Testis (tissue), 2 donors: ENCODE measurements around the gene ORC5.

Source experiments
- POLR2A ChIP-seq: fragments of 450-650 bp; IDR thresholded peaks from one replicate; pipeline ENCODE4 v1.6.1; 2017; ENCODE audit warnings: antibody characterized with exemption, mild to moderate bottlenecking, moderate library complexity
- TF ChIP-seq, protein P1 (sequence below), 3 experiments: fragments of 450-650 bp in 2 of 3; fragments of 200-600 bp in 1 of 3; sonication (generic) in 1 of 3; IDR thresholded peaks; one replicate each; pipeline ENCODE4 v1.5.1; 2016 to 2019; ENCODE audit warnings: antibody characterized with exemption in 3 of 3, mild to moderate bottlenecking in 2 of 3, moderate library complexity in 1 of 3

DNA sequence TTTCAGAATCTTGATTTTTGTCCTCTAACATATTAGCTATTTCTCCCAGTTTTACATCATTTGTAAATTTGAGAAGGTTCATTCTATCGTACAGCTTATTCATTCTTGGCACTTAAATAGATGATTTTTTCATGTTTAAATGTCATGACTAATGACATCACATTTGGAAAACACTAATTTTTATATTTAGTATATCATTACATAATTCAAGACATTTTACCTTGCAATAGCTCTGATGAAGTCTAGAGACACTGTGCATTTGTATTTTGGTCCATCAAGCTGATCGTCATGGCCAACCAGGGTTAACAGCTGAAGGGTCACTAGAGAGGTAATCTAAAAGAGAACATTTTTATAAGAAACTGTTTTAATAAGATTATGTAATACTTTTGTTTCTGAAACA is 71.3 kb downstream of the ORC5 start:
- TF ChIP-seq, protein P1, sequence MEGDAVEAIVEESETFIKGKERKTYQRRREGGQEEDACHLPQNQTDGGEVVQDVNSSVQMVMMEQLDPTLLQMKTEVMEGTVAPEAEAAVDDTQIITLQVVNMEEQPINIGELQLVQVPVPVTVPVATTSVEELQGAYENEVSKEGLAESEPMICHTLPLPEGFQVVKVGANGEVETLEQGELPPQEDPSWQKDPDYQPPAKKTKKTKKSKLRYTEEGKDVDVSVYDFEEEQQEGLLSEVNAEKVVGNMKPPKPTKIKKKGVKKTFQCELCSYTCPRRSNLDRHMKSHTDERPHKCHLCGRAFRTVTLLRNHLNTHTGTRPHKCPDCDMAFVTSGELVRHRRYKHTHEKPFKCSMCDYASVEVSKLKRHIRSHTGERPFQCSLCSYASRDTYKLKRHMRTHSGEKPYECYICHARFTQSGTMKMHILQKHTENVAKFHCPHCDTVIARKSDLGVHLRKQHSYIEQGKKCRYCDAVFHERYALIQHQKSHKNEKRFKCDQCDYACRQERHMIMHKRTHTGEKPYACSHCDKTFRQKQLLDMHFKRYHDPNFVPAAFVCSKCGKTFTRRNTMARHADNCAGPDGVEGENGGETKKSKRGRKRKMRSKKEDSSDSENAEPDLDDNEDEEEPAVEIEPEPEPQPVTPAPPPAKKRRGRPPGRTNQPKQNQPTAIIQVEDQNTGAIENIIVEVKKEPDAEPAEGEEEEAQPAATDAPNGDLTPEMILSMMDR (IDR thresholded peaks at IDR 0.05) = no peak
- TF ChIP-seq POLR2A = no peak
